SIG-M5 treated with dmso at 0.1 percent for 504 hours (cell line): ENCODE results near the gene EPHB4.

Source experiments
- DNase-seq: peaks from one replicate; lab custom pipeline; 2025; ENCODE audit not compliant: unreplicated experiment; lab: John Stamatoyannopoulos, UW

The EPHB4 gene

GRCh38 chr7:100854146-100854895 lies 27.0 kb upstream of the EPHB4 start:
- no peak for DNase-seq

GRCh38 chr7:100852048-100852872 lies 24.9 kb upstream of the EPHB4 start, which contains the start of gene SLC12A9:
Gene SLC12A9, plus strand, starts transcription at chr7:100852713. Its CDS starts 1,485 bp downstream, at chr7:100854198.
- DNase-seq = peak; percentile 89

GRCh38 chr7:100847360-100847759 lies 20.0 kb upstream of the EPHB4 start:
- DNase-seq = no peak

GRCh38 chr7:100840470-100841100 lies 13.3 kb upstream of the EPHB4 start:
- DNase-seq = no peak

GRCh38 chr7:100839361-100839760 lies 12.0 kb upstream of the EPHB4 start:
- DNase-seq = no peak

GRCh38 chr7:100837099-100837836 lies 9.9 kb upstream of the EPHB4 start:
- DNase-seq = peak; percentile 78

DNA sequence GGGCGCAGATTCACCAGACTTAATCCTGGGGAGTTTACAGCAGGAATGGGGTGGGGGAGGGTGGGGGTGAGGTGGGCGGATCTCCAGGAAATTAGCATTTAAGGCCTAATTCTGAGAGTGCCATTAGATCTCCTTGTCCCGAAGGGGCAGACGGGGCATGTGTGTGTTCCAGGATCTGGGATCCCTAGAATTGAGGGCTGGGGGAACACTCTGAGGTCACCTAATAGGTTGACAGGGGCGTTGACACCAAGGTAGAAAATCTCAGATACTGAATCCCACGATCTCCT lies 9.4 kb upstream of the EPHB4 start:
- no peak for DNase-seq

DNA sequence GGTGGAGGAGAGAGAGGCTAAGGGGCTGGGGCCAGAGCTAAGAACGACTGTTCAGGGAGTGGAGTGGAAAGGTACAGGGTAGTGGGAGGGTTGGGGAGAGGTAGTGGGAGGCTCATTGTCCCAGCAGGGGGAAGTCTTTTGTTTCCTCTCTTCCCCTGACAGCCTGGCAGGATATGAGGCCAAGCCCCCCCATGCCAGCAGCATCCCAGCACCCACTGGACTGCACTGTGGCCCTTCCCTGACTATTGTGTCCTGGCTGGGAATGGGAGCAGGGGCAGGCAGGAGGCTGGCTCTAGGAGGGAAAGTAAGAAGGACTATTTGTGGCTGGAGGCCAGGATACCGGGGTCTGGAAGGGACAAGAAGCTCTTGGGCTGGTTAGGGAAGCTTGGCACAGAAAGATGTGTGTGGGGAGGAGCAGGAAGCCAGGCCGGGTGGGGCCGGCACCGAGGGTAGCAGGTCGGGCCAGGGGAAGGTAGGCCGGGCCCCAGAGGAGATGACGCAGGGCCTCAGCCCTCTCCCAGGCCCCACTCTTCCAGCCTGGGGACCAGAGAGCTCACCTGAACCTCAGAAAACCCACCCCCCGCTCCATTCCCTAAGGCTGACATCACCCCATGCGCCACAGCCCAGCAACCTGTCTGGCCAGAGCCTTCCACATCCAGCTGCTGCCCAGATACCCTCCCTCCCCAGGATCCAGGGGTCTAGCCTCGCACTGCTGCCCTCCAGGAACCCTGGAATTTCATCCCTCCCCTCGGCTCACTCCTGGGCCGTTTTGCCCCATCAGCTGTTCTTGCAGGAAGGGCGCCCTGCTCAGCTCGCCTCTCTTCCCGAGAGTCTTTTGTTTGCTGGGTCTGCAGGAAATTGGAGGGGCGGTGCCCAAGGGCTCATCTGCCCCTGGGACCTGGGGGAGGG lies 8.8 kb upstream of the EPHB4 start:
- DNase-seq = no peak

DNA sequence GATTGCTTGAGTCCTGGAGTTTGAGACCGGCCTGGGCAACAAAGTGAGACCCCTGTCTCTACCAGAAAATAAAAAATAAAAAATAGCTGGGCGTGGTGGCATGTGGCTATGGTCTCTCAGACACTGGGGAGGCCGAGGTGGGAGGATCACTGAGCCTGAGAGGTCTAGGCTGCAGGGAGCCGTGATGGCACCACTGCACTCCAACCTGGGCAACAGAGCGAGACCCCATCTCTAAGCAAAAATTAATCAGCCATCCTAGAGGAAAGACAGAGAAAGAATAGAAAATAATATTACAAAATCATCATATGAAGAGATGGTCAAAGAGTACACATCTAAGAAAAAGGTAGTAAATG lies 4.9 kb upstream of the EPHB4 start:
- no peak for DNase-seq

DNA sequence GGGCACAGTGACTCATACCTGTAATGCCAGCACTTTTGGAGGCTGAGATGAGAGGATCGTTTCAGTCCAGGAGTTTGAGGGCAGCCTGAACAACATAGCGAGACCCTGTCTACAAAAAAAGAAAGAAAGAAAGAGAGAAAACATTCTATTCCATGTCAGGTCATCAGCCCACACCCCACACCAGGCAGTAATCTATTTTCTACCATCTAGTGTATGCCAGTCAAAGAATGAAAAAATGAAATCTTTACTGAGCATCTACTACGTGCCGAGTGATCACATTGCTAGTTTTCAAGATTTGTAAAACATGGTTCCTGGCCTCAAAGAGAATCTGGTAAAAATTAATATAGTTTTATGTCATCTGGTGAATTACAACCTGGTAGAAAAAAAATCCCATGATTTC lies 3.1 kb upstream of the EPHB4 start:
- no peak for DNase-seq

DNA sequence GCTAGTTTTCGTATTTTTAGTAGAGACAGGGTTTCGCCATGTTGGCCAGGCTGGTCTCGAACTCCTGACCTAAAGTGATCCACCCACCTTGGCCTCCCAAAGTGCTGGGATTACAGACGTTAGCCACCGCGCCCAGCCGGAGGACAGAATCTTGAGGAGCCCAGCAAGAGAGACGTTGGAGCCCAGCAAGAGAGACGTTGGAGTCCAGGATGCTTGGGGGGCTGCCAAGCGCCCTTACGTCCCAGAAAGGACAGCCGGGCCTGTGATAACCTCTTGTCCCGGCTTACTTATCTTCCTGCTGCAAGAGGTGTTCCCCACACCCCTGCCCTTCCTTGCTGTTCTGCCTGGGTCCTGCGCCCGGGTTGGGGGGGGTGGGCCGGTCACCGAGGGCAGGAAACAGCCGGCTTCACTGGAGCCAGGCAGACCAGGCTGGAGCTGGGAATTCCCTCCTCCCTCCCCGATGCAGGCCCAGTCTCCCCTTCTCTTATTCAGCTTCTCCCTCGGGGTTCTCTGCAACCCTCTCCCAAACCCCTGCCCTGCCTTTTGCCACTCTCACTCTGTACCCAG lies 1.9 kb upstream of the EPHB4 start:
- DNase-seq = no peak

- DNase-seq = no peak
Observed at GRCh38 chr7:100826514-100827329, 601 bp downstream of the EPHB4 start.

DNA sequence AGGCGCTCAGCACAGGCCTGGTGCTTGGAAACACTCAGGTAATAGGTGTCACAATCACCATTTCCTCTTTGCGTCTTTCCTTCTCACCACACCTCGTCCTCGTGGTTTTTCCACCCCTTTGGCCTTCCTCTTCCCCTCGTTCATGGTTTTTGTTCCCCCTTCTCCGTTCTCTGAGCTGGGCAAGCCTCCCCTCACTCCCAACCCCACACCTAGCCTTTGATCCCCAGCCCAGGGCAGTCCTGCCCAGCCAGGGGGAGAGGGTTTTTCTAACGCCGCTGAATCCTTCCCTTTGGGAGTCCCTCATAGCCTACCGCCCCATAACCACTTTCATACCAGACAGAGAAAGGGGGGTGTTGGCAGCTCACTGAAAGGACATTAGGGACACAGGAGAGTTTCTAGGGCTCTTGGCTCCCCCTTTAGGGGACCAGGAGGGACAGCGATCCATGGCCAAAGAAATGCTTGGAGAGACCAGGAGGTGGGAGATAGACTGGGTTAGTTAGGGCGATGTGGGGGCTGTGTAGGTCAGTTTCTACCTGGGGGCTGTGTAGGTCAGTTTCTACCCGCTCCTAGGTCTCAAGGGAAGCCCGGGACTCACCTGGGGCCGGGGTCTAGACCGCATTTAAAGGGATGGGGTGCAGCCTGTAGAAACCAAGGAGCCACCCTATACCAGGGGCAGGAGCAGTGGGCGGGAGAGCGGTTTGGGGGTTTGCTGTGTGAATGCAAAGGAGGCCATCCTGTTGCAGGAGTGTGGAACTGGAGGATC lies 1.4 kb downstream of the EPHB4 start:
- DNase-seq = peak; percentile 33

- no peak for DNase-seq
Observed at GRCh38 chr7:100825215-100825671, 2.1 kb downstream of the EPHB4 start.

GRCh38 chr7:100824499-100825214 lies 2.7 kb downstream of the EPHB4 start:
- no peak for DNase-seq

DNA sequence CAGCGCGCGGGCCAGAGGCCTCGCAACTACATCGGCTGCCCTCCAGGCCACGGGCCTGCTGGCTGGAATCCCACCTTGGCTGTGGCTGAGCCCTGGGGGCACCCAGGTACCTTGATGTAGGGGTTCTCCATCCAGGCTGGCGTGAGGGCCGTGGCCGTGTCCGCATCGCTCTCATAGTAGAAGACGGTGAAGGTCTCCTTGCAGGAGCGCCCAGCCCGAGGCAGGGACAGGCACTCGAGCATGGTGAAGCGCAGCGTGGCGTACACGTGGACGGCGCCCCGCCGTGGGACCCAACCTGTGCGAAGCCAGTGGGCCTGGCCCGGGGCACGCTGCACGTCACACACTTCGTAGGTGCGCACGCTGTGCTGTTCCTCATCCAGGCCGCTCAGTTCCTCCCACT lies 3.8 kb downstream of the EPHB4 start:
- DNase-seq = no peak

GRCh38 chr7:100823140-100823525 lies 4.2 kb downstream of the EPHB4 start:
- no peak for DNase-seq
